GM19324 (cell line): ENCODE measurements around the gene KMT5C.
"Not testable (repeated sequence)": the region's sequence is repeated elsewhere in the genome, so short reads cannot be mapped to it uniquely, and the experiment has no call there.

ENCODE experiments used
- ATAC-seq: cut with Tn5 transposase; IDR thresholded peaks from one replicate; pipeline ENCODE4 v1.9.1; 2021; ENCODE audit warnings: mild to moderate bottlenecking, moderate library complexity; ENCODE audit not compliant: unreplicated experiment, low FRiP score

The KMT5C gene

DNA sequence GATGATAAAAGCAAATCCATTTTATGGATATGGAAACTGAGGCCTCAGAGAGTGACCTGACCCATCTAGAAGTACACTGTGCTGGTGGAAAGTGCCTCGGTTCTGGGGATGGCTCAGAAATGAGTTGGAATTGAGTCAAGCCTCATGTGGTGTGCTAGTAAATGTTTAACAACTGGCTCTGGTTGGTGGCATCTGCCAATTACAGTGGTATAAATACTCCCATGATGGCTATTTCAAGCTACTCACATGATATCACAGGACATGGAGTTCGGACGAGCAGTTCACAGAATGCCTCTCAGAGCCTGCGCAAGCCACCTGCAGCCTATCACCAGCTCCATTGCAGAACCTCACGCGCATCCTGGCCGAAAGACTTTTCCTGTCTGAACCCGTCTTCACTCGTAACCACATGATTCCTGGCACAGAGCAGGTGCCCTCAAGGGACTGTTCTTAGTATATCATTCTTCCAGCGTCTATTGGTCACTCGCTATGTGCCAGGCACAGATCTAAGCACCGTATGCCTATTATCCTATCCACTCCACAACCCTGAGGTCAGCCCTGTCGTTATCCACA lies 23.6 kb upstream of the KMT5C start:
- no peak for ATAC-seq

DNA sequence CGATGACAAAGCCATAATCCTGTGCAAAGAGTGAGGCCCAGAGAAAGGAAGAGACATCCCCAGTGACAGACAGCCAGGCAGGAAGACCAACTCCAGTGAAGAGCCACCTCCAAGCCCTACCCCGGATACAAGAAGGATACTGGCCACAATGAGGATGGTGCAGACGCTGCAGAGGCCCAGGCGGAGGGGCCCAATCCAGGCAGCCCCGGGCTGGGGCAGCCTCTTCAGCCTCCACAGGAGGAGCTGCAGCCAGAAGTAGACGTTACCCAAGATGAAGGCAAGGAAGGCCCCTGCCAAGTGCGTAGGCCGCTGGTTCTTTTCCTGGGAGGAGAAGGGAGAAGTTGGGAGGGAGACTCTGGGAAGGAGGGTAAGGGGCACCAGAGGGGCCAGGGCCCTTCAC lies 23.0 kb upstream of the KMT5C start:
- ATAC-seq: no peak

- ATAC-seq: no peak
These were observed 19.9 kb upstream of the KMT5C start for GRCh38 chr19:55319785-55320184.

GRCh38 chr19:55320844-55321419 lies 18.7 kb upstream of the KMT5C start:
- no peak for ATAC-seq

GRCh38 chr19:55321466-55322137 lies 18.1 kb upstream of the KMT5C start:
- ATAC-seq: no peak

- ATAC-seq: no peak
These were observed 17.3 kb upstream of the KMT5C start for GRCh38 chr19:55322204-55322885.

- ATAC-seq: no peak
These were observed 15.0 kb upstream of the KMT5C start for GRCh38 chr19:55324662-55325061.

DNA sequence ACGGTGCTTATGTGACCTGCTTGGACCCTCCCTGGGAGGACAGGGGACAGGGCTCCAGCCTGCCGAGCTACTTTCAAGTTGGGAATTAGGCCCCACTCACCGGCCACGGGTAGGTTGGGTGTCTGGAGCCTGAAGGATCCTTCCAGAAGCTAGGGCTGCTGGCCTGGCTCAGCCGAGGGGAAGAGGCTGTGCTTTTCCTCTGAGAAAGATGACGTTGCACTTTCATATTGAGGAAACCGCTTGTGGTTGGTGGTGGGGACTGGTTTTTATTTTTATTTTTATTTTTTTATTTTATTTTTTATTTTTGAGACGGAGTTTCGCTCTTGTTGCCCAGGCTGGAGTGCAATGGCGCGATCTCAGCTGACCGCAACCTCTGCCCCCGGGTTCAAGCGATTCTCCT lies 14.5 kb upstream of the KMT5C start, which contains the start of gene TMEM150B:
Gene TMEM150B, minus strand, starts transcription at position 170 of the 400 bp plus-strand sequence. CDS start 4,305 bp downstream, outside the sequence.
- ATAC-seq: no peak

- not testable (repeated sequence) for ATAC-seq
These were observed 10.8 kb upstream of the KMT5C start for GRCh38 chr19:55328774-55329318.

GRCh38 chr19:55329791-55330190 lies 9.9 kb upstream of the KMT5C start:
- not testable (repeated sequence) for ATAC-seq

GRCh38 chr19:55333870-55334269 lies 5.8 kb upstream of the KMT5C start:
- ATAC-seq: no peak

DNA sequence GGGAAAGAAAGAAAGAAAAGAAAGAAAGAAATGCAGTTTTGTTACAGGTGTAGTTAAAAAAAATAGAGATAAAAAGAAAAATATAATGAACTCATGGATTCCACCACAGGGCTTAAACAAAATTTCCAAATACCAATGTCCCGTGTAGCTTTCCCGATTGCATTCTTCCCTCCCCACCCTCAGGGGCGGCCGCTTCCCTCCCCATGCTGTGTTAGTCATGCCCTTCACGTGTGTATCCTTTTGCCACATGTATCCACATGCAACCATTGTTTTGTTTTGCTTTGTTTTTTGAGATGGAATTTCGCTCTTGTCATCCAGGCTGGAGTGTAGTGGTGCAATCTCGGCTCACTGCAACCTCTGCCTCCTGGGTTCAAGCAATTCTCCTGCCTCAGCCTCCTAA lies 3.6 kb upstream of the KMT5C start:
- ATAC-seq: no peak

- ATAC-seq: no peak
These were observed 460 bp downstream of the KMT5C start for GRCh38 chr19:55339889-55340783.

- no peak for ATAC-seq
These were observed 1.1 kb downstream of the KMT5C start for GRCh38 chr19:55340784-55341147.

GRCh38 chr19:55341171-55341588 lies 1.5 kb downstream of the KMT5C start:
- ATAC-seq: no peak

- ATAC-seq: no peak
These were observed 2.2 kb downstream of the KMT5C start for GRCh38 chr19:55341595-55342531.

- ATAC-seq: no peak
These were observed 4.8 kb downstream of the KMT5C start for GRCh38 chr19:55344444-55344843.

DNA sequence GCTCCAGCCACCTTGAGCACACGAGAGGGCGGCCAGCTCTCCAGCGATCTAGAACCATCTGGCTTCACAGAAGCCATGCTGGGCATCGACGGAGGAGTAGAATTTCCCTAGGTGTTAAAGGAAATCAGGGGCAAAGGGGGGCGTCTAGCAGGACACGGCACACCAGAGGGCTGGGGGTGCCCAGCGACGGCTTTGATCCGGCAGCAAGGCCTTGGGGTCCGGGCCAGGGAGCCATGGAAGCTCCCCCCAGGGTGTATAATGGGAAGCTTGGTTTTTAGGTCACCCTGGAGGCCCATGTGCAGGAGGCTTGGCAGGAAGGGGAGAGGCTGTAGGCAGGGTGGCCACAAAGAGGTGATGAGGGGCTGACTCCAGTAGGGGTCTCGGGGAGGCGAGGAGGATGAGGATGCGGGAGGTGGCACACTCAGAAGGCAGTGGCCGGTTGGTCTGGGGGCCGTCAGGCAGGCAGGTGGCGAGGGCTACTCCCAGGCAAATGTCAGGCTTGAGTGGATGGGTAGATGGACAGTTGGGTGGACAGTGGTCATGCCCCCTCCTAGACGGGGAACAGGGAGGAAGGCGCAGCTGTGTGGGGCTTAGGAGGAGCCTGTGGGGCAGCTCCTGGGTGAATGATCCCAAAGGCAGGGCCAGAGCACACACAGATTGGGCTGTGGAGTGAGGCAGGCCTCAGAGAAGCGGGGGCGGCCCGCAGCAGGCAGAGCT lies 5.6 kb downstream of the KMT5C start:
- no peak for ATAC-seq
